Measurements from ENCODE around the gene XRCC4.

- TF ChIP-seq CTCF (conservative IDR thresholded peaks at IDR 0.05 in 1 of 2, IDR thresholded peaks at IDR 0.05 in 1 of 2; ENCODE audit: extremely low read depth in 1 of 2, insufficient read depth in 1 of 2, low read depth in 1 of 2, low read length in 2 of 2) (no peak), EZH2 (IDR thresholded peaks at IDR 0.05; ENCODE audit: borderline replicate concordance, low read length) (no peak)
Measured at GRCh38 chr5:83107692-83108420, 30.5 kb downstream of the XRCC4 start.
